GM23338 (cell line): ENCODE data around the gene ADCK2.

Experiments used
- CREB1 ChIP-seq: fragments of 250-450 bp; sonication (Bioruptor Pico); IDR thresholded peaks from 2 replicates; pipeline ENCODE4 v1.5.0; 2020; ENCODE audit warnings: low read depth, mild to moderate bottlenecking, moderate library complexity
- CTCF ChIP-seq, 2 experiments: fragments of 200-600 bp in 1 of 2; sonication (generic) in 1 of 2; conservative IDR thresholded peaks; 2 replicates each; pipeline versions ENCODE4 v1.5.1 to v1.6.1; 2016 to 2017; ENCODE audit warnings: antibody characterized with exemption in 2 of 2, low read depth in 2 of 2, mild to moderate bottlenecking in 2 of 2, moderate library complexity in 1 of 2
- EZH2 ChIP-seq: fragments of 200-600 bp; sonication (generic); IDR thresholded peaks from one replicate; pipeline ENCODE4 v1.8.0; 2017; ENCODE audit warnings: antibody characterized with exemption, mild to moderate bottlenecking, low read depth; ENCODE audit not compliant: unreplicated experiment
- EZH2phosphoT487 ChIP-seq: fragments of 200-600 bp; sonication (generic); IDR thresholded peaks from one replicate; pipeline ENCODE4 v1.8.1; 2018; ENCODE audit warnings: antibody characterized with exemption; ENCODE audit not compliant: unreplicated experiment
- NANOG ChIP-seq: IDR thresholded peaks from 2 replicates; pipeline ENCODE4 v1.6.1; 2016; ENCODE audit warnings: antibody characterized with exemption, borderline replicate concordance
- POLR2AphosphoS5 ChIP-seq: IDR thresholded peaks from 2 replicates; pipeline ENCODE4 v1.6.1; 2016; ENCODE audit warnings: antibody characterized with exemption, low read depth
- REST ChIP-seq: IDR thresholded peaks from one replicate; pipeline ENCODE4 v1.6.1; 2018; ENCODE audit warnings: antibody characterized with exemption; ENCODE audit not compliant: unreplicated experiment

GRCh38 chr7:140646931-140647647, 25.7 kb upstream of the ADCK2 start:
- TF ChIP-seq CTCF (conservative IDR thresholded peaks at IDR 0.05; ENCODE audit: low read depth in 2 of 2) (peak; percentile 77 to 81), POLR2AphosphoS5 (no peak), EZH2phosphoT487 (no peak), NANOG (no peak), EZH2 (no peak), CREB1 (CRISPR knock-in tag) (no peak), REST (no peak)
